Motor neuron (in vitro differentiated cells): ENCODE measurements around the gene NFYA. TPM values are rescaled to one million over a fixed set of nuclear protein-coding genes. Genes with fewer than 3 reads are reported as not detected.

ENCODE experiments used
- ATAC-seq, 8 experiments: fragments of 200-7000 bp; cut with Tn5 transposase; replicated peaks in 6 of 8; 2 replicates each; pipeline ENCODE4 v1.8.0; 2021; ENCODE audit warnings: mild to moderate bottlenecking in 8 of 8, moderate library complexity in 8 of 8
- H3K27ac ChIP-seq, 2 donors: fragments of 250-450 bp; sonication (Bioruptor Pico); 2 replicates each; pipeline ENCODE4 v1.9.0; 2021; ENCODE audit warnings: antibody characterized with exemption in 2 of 2, mild to moderate bottlenecking in 2 of 2, moderate library complexity in 1 of 2
- H3K4me1 ChIP-seq, 2 donors: fragments of 250-450 bp; sonication (Bioruptor Pico); replicated peaks in 1 of 2; 2 replicates each; pipeline ENCODE4 v1.6.1; 2021; ENCODE audit warnings: antibody characterized with exemption in 2 of 2, mild to moderate bottlenecking in 2 of 2, moderate library complexity in 1 of 2
- H3K4me3 ChIP-seq, 5 donors: fragments of 250-450 bp; sonication (Bioruptor Pico); 2 replicates each; pipeline ENCODE4 v1.9.0; 2021; ENCODE audit warnings: antibody characterized with exemption in 5 of 5, mild to moderate bottlenecking in 5 of 5, moderate library complexity in 4 of 5
- WGBS, 10 experiments: fragments of 450-650 bp; shearing (Covaris generic); methylation state at CpG; one replicate each; pipeline ENCODE4 v1.0.0; 2022; 5-methylcytosine and 5-hydroxymethylcytosine counted together
- in situ Hi-C, 9 experiments: fragments of 400-800 bp; cut with MboI; loops; one replicate each; pipeline ENCODE4 v1.15.0; 2021; ENCODE audit warnings: low sequenced_read_pairs in 9 of 9, low pct_unique_long_range_greater_than_20kb in 2 of 9; ENCODE audit not compliant: unreplicated experiment in 9 of 9
- total RNA-seq, 8 experiments: library from RNA; unstranded; fragments of 300-600 nt; gene quantifications; 2 replicates each; pipeline versions ENCODE4 v1.2.3 to v1.2.4, GENCODE V29; 2022

Gene NFYA
- total RNA-seq, 8 experiments from 2014 or later, result 14.4 to 40.9 (median 20.4) TPM

DNA sequence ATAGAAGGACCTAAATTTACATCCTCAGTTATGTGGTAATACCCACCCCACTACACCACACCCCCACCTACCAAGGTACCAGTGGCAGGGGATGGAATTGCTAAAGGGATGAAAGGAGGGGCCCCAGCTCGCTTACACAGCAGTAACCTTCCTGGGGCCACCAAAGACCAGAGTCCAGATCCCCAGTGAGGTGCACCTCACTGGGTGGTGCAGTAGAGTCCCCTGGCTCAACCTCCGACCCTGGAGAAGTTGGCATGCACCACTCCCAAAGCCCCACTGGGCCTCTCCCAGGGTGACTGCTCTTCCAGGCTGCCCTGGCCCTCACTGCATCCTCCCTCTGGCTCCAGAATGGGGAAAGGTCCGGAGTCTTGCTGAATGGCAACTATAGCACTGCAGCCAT lies 34.6 kb upstream of the NFYA start:
- in situ Hi-C loops, result loop anchor here in 2 of 9 experiments (25.0 kb wide), 2 partner anchors 1051 to 1676 kb away; no protein-coding TSS in a partner anchor
- no peak overlapping the region for H3K4me3 ChIP-seq
- H3K4me1 ChIP-seq, result no peaks in the 10 kb centered on the region
- ATAC-seq, result no peak
- WGBS, 10 experiments, result 0 to 100% methylated on average over 1 of the region's 3 CpGs; no CpG with 5 or more reads in 8 of the 10 experiments
- H3K27ac ChIP-seq, result no peak overlapping the region

DNA sequence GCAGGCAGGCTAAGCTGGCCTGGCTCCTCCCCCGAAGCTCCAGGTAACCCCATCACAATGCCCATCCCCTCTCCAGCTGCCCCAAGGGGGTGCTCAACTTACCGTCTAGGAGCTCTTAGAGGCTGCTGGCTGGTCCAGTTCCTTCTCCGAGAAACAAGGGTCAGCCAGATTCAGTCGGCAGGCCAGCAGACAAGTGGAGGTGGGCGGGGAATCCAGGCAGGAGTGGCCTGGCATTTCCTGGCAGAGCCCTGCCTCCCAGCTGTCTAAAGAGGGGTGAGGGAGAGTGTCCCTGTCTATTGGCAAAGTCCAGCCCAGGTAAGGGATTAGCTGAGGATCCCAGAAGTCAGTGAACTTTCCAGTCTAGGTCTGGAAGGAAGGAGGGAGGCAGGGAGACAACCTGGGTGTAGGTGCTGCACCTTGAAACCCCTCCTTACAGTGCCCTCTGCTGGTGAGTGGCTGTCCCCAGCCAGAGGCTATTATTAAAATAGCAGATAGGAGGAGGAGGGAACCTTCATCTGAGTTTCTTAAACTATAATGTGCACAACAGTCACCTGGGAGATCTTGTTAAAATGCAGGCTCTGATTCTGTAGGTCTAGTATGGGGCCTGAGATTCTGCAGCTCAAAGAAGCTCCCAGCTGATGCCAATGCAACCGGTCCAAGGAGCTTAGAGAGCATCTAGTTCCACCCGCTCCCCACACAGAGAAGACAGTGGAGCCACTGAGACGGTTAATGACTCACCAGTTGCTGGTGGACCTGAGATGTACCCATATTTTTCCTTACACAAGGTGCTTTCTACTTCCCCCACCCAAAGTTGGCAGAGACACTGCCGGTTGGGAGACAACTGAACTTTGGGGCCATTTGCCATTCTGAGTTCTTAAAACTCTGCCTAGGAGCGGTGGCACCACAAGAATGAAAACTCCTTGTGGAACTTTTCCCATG lies 33.4 kb upstream of the NFYA start, which contains the start of gene UNC5CL:
UNC5CL (minus strand) TSS at position 162 of the 939 bp plus-strand sequence. CDS start 4,147 bp downstream, outside the sequence.
- Histone ChIP-seq H3K4me1 (no peaks in the 10 kb centered on the region), H3K27ac (no peak within 1 kb of the TSS), H3K4me3 (no peak within 1 kb of the TSS)
- peak in 3 of 8 experiments; percentile 16 to 80 (median 41) for ATAC-seq
- WGBS, 10 experiments, result 50 to 100% (median 85%) methylated on average over 1 to 6 of the region's 10 CpGs; no CpG with 5 or more reads in 2 of the 10 experiments
- in situ Hi-C loops, result loop anchor here in 2 of 9 experiments (25.0 kb wide), 2 partner anchors 1052 to 1677 kb away; no protein-coding TSS in a partner anchor

DNA sequence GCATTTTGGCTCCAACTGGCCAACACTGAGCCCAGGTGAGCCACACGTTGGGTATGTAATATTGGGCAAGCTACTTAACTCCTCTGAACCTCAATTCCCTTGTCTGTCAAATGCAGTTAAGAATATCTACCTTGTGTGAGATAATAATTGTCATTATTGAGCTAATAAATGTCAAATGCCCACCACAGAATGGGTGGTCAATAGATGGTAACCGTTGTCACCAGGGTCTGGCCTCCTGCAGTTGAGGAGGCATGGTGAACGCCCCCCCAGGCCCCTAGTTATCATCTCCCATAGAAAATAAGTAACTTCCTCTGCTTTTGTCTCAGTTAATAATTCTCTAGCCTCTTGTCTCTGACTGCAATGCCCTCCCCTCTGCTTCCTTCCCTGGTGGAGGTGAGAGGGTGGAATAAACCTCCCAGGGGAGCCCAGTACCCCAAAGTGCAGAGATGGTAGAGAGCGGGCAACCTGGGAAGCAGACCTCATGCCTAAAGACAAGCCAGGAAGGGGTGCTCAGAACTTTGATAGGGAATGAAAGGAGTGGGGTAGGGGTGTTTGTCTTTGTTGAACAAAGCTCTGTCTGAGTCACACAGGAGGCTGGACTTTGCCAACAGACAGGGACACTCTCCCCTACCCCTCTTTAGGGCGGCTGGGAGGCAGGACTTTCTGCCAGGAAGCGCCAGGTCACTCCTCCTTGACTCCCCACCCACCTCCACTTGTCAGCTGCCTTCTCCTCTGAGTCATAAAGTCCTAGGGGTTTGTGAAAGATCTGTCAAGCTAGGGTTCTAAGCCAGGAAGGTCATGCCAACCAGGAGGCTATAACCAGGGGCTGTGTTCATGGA lies 32.5 kb upstream of the NFYA start:
- Histone ChIP-seq H3K4me3 (no peak overlapping the region), H3K4me1 (no peaks in the 10 kb centered on the region), H3K27ac (no peak overlapping the region)
- WGBS, 10 experiments, result 0 to 60% (median 35%) methylated on average over 1 to 6 of the region's 6 CpGs; no CpG with 5 or more reads in 2 of the 10 experiments
- in situ Hi-C loops, result loop anchor here in 2 of 9 experiments (25.0 kb wide), 2 partner anchors 1053 to 1678 kb away; no protein-coding TSS in a partner anchor
- peak in 6 of 8 experiments; percentile 10 to 76 (median 36) for ATAC-seq

DNA sequence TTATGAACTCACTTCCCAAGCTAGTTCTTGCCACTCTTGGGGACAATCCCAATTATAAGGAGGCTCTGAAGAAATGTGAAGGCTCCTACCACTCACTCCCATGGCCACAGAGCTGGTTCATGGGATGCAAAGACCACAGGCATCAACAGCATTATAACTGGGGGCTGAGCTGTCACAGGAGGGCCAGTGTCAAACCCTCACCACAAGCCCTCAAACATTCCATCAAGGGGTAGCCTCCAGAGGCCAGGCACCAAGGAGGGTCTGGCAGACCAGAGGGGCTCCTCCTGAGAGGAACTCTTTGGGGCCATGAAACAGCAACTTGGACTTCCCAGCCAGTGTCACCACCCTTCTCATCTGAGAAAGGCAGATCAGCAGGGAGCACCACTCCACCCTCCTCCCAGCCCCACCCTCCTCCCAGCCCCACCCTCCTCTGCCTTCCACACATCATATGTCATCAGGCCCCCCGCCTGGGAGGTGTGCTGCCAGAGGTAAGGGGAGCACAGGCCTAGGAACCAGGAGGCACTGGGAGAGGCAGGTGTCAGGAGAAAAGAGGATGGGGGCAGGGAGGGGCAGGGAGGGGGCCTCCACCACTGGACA lies 31.7 kb upstream of the NFYA start:
- H3K4me3 ChIP-seq, result no peak overlapping the region
- in situ Hi-C loops, result loop anchor here in 2 of 9 experiments (25.0 kb wide), 2 partner anchors 1054 to 1679 kb away; no protein-coding TSS in a partner anchor
- 100% methylated on average over 1 of the region's 1 CpG; no CpG with 5 or more reads in 9 of the 10 experiments for WGBS, 10 experiments
- ATAC-seq, result peak in 2 of 8 experiments; percentile 58 to 69
- no peak overlapping the region for H3K27ac ChIP-seq
- H3K4me1 ChIP-seq, result no peaks in the 10 kb centered on the region

DNA sequence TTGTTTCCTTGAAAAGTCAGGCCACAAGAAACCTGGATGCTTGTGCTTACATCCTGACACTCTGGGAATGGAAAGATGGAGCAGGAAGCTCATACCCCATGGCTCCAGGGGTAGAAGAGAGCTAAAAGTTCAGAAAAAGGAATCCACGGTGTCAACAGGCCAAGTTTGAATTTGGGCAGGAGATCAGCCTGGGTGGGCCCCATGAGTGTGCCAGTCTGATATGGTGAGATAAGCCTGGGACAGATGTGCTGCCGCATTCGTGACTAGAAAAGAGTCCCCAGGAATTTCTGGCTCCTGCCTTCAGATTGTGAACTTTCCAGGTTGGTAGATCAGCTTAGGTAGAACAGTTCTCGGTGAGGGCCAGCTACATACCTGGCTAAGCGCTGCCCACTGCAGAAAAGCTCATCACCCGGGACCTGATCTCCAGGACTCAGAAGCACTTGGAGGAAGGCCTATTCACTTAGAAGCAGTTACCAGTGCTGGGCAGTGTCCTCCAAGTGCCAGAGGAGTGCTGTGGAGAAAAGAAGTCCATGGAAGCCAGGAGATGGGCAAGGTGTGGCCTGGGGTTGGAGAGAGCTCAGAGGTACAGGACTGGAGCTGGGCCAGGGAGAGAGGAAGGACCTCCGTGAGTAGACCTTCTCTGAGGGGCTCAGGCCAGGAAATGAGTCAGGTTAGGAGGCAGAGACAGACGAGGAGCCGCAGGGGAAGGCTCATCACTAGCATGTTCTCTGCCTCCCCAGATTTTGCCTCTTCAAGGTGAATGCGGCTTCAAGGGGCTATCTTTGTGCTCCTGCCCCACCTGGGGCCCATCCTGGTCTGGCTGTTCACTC lies 30.3 kb upstream of the NFYA start, which contains the start of gene TSPO2:
TSPO2 (plus strand) TSS at position 242 of the 830 bp plus-strand sequence; CDS start at position 761, 519 bp downstream.
- no peak within 1 kb of the TSS for H3K27ac ChIP-seq
- no peaks in the 10 kb centered on the region for H3K4me1 ChIP-seq
- in situ Hi-C loops, result loop anchor here in 2 of 9 experiments (25.0 kb wide), 2 partner anchors 1055 to 1680 kb away; no protein-coding TSS in a partner anchor
- WGBS, 10 experiments, result 90 to 100% (median 92%) methylated on average over 1 to 10 of the region's 10 CpGs; no CpG with 5 or more reads in 4 of the 10 experiments
- H3K4me3 ChIP-seq, result no peak within 1 kb of the TSS
- no peak for ATAC-seq

DNA sequence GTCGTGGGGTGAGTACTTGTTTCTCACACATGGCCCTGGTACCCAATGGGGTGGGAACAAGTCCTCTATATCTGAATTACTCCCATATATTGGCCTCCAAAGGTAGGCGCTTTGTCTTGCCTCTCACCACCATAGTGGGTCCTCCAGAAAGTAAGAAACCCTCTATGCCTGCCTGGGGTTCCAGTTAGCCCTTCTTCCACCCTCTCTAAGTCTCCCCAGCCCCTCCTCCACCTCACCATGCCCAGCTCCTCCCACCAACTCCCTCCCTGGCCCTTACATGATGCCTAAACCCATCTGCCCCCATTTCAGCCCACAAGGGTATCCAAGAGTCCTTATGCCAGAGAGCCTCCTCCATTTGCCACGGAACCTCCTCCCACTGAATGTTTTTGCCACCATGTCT lies 29.6 kb upstream of the NFYA start:
- H3K4me1 ChIP-seq, result no peaks in the 10 kb centered on the region
- in situ Hi-C loops, result loop anchor here in 2 of 9 experiments (25.0 kb wide), 2 partner anchors 1056 to 1681 kb away; no protein-coding TSS in a partner anchor
- no peak overlapping the region for H3K4me3 ChIP-seq
- 60 to 100% (median 86%) methylated on average over 1 to 3 of the region's 3 CpGs; no CpG with 5 or more reads in 5 of the 10 experiments for WGBS, 10 experiments
- H3K27ac ChIP-seq, result no peak overlapping the region
- ATAC-seq, result no peak

GRCh38 chr6:41045664-41046063 lies 27.1 kb upstream of the NFYA start:
- 10 to 100% (median 62%) methylated on average over 1 to 5 of the region's 5 CpGs; no CpG with 5 or more reads in 3 of the 10 experiments for WGBS, 10 experiments
- in situ Hi-C loops, result loop anchor here in 2 of 9 experiments (25.0 kb wide), 2 partner anchors 1058 to 1683 kb away; no protein-coding TSS in a partner anchor
- Histone ChIP-seq H3K27ac (no peak overlapping the region), H3K4me3 (no peak overlapping the region), H3K4me1 (no peaks in the 10 kb centered on the region)
- ATAC-seq, result no peak

- in situ Hi-C loops, result loop anchor here in 2 of 9 experiments (25.0 kb wide), 2 partner anchors 1059 to 1684 kb away; no protein-coding TSS in a partner anchor
- no peak overlapping the region for H3K4me3 ChIP-seq
- WGBS, 10 experiments, result 83 to 100% (median 93%) methylated on average over 1 of the region's 1 CpG; no CpG with 5 or more reads in 6 of the 10 experiments
- no peak overlapping the region for H3K27ac ChIP-seq
- ATAC-seq, result no peak
- H3K4me1 ChIP-seq, result no peaks in the 10 kb centered on the region
Measured at GRCh38 chr6:41046084-41046483, 26.7 kb upstream of the NFYA start.

- no peak overlapping the region for H3K27ac ChIP-seq
- WGBS, 10 experiments, result 60 to 100% (median 100%) methylated on average over 1 of the region's 2 CpGs; no CpG with 5 or more reads in 6 of the 10 experiments
- H3K4me3 ChIP-seq, result no peak overlapping the region
- no peak for ATAC-seq
- in situ Hi-C loops, result loop anchor here in 2 of 9 experiments (25.0 kb wide), 2 partner anchors 1060 to 1685 kb away; no protein-coding TSS in a partner anchor
- H3K4me1 ChIP-seq, result no peaks in the 10 kb centered on the region
Measured at GRCh38 chr6:41047306-41047705, 25.5 kb upstream of the NFYA start.

GRCh38 chr6:41047745-41048732 lies 24.7 kb upstream of the NFYA start:
- Histone ChIP-seq H3K4me1 (no peaks in the 10 kb centered on the region), H3K27ac (no peak overlapping the region), H3K4me3 (no peak overlapping the region)
- 0 to 100% (median 80%) methylated on average over 2 to 7 of the region's 9 CpGs; no CpG with 5 or more reads in 2 of the 10 experiments for WGBS, 10 experiments
- ATAC-seq, result peak in 2 of 8 experiments; percentile 45 to 91
- in situ Hi-C loops, result loop anchor here in 2 of 9 experiments (25.0 kb wide), 2 partner anchors 1061 to 1686 kb away; no protein-coding TSS in a partner anchor
